GM12878 (cell line): ENCODE results near the gene NAA35. TPM values are rescaled to one million over a fixed set of nuclear protein-coding genes. Genes with fewer than 3 reads are reported as not detected.

Source experiments
- ATF3 ChIP-seq: IDR thresholded peaks from 2 replicates; pipeline ENCODE4 v1.6.1; 2011; ENCODE audit warnings: low read depth, mild to moderate bottlenecking, low read length, moderate library complexity, borderline replicate concordance; ENCODE audit errors: extremely low read depth
- CBFB ChIP-seq: IDR thresholded peaks from 2 replicates; pipeline ENCODE4 v1.6.1; 2016; ENCODE audit warnings: antibody characterized with exemption, low read depth
- ETV6 ChIP-seq, 2 experiments: fragments of 450-650 bp in 1 of 2; IDR thresholded peaks in 1 of 2; conservative IDR thresholded peaks in 1 of 2; 2 replicates each; pipeline ENCODE4 v1.6.1; 2014; ENCODE audit warnings: antibody characterized with exemption in 1 of 2, borderline replicate concordance in 1 of 2, low read depth in 1 of 2, mild to moderate bottlenecking in 1 of 2, moderate library complexity in 1 of 2
- GABPA ChIP-seq: IDR thresholded peaks from 2 replicates; pipeline ENCODE4 v1.6.1; 2014; ENCODE audit warnings: antibody characterized with exemption, low read depth, mild to moderate bottlenecking, inconsistent platforms
- HDAC6 ChIP-seq: fragments of 200-600 bp; sonication (generic); IDR thresholded peaks from one replicate; pipeline ENCODE4 v1.8.0; 2017; ENCODE audit warnings: antibody characterized with exemption; ENCODE audit not compliant: unreplicated experiment
- IRF4 ChIP-seq: IDR thresholded peaks from 2 replicates; pipeline ENCODE4 v1.6.1; 2011; ENCODE audit warnings: low read depth, low read length
- MEF2B ChIP-seq: fragments of 450-650 bp; IDR thresholded peaks from 2 replicates; pipeline ENCODE4 v1.6.1; 2018; ENCODE audit warnings: mild to moderate bottlenecking, moderate library complexity; ENCODE audit not compliant: partially characterized antibody, poor library complexity, severe bottlenecking
- NFYB ChIP-seq: IDR thresholded peaks from 2 replicates; pipeline ENCODE4 v1.6.1; 2011; ENCODE audit warnings: low read depth, mild to moderate bottlenecking, low read length, improper control_type of control experiment, moderate library complexity; ENCODE audit not compliant: insufficient read depth
- NKRF ChIP-seq: fragments of 450-650 bp; conservative IDR thresholded peaks from 2 replicates; pipeline ENCODE4 v1.6.1; 2017; ENCODE audit warnings: mild to moderate bottlenecking, moderate library complexity
- SIX5 ChIP-seq: IDR thresholded peaks from 2 replicates; pipeline ENCODE4 v1.6.1; 2011; ENCODE audit warnings: mild to moderate bottlenecking, low read depth, low read length, moderate library complexity; ENCODE audit not compliant: severe bottlenecking
- SPI1 ChIP-seq: IDR thresholded peaks from 2 replicates; pipeline ENCODE4 v1.6.1; 2011; ENCODE audit warnings: low read depth, mild to moderate bottlenecking, low read length, moderate library complexity, borderline replicate concordance; ENCODE audit not compliant: insufficient read depth
- STAT3 ChIP-seq: IDR thresholded peaks from 2 replicates; pipeline ENCODE4 v1.6.1; 2011; ENCODE audit warnings: low read depth, low read length, improper control_type of control experiment
- SUZ12 ChIP-seq: fragments of 200-600 bp; sonication (generic); IDR thresholded peaks from one replicate; pipeline ENCODE4 v1.6.1; 2018; ENCODE audit warnings: antibody characterized with exemption, mild to moderate bottlenecking; ENCODE audit not compliant: unreplicated experiment
- TARDBP ChIP-seq: IDR thresholded peaks from 2 replicates; pipeline ENCODE4 v1.6.1; 2016; ENCODE audit warnings: borderline replicate concordance
- YBX1 ChIP-seq: fragments of 450-650 bp; IDR thresholded peaks from 2 replicates; pipeline ENCODE4 v1.6.1; 2016; ENCODE audit warnings: antibody characterized with exemption
- ZBTB11 ChIP-seq: fragments of 450-650 bp; formaldehyde crosslinking; IDR thresholded peaks from 2 replicates; pipeline ENCODE4 v1.5.0; 2022; ENCODE audit warnings: mild to moderate bottlenecking, missing genetic modification characterization
- ZNF207 ChIP-seq: fragments of 450-650 bp; IDR thresholded peaks from 2 replicates; pipeline ENCODE4 v1.6.1; 2014; ENCODE audit warnings: antibody characterized with exemption, mild to moderate bottlenecking, borderline replicate concordance
- ZNF24 ChIP-seq: fragments of 450-650 bp; IDR thresholded peaks from 2 replicates; pipeline ENCODE4 v1.6.1; 2017; ENCODE audit warnings: antibody characterized with exemption, mild to moderate bottlenecking
- ZNF274 ChIP-seq: IDR thresholded peaks from one replicate; pipeline ENCODE4 v1.8.0; 2011; ENCODE audit not compliant: insufficient read length, insufficient read depth
- ZNF687 ChIP-seq: fragments of 450-650 bp; IDR thresholded peaks from 2 replicates; pipeline ENCODE4 v1.6.1; 2017; ENCODE audit warnings: mild to moderate bottlenecking, moderate library complexity
- polyA plus RNA-seq, 11 experiments: library from polyadenylated mRNA; depleted of rRNA in 4 of 11; unstranded in 6 of 11; stranded (reverse) in 5 of 11; fragments of >200 nt; fragmentation: Nextera tagmentation in 4 of 11; fragmentation: Illumina TruSeq in 1 of 11; extraction: Ambion mirVana in 4 of 11; extraction: Trizol in 1 of 11; gene quantifications; 1 replicate in 1 of 11; 2 replicates in 10 of 11; pipeline versions ENCODE4 v1.2.1 to v1.2.3, GENCODE V29; 2011 to 2016; ENCODE audit warnings: inconsistent platforms in 2 of 11, missing spikeins in 2 of 11, low read depth in 1 of 11
- total RNA-seq, 4 experiments: library from RNA; depleted of rRNA in 3 of 4; stranded (reverse); fragments of >200 nt in 3 of 4; fragmentation: Illumina TruSeq in 1 of 4; extraction: Trizol in 1 of 4; gene quantifications; 2 replicates each; pipeline versions ENCODE4 v1.2.1 to v1.2.3, GENCODE V29; 2013 to 2021

Gene NAA35
- total and polyA plus RNA-seq, 10 of the 15 experiments (the other 5 are each of a cell fraction or from before 2014, with no cell fraction given): 15.5 to 38.0 (median 26.9) TPM

- peak; percentile 24 for TF ChIP-seq ZNF207
- TF ChIP-seq SIX5: no peak
- no peak for TF ChIP-seq ATF3
- TF ChIP-seq GABPA: peak; percentile 77
- TF ChIP-seq NKRF: peak; percentile 96
- TF ChIP-seq ZNF274: no peak
- no peak for TF ChIP-seq SUZ12
- TF ChIP-seq CBFB: peak; percentile 98
- no peak for TF ChIP-seq ZBTB11 (CRISPR knock-in tag)
- no peak for TF ChIP-seq NFYB
- no peak for TF ChIP-seq ETV6 (conservative IDR thresholded peaks at IDR 0.05 in 1 of 2, IDR thresholded peaks at IDR 0.05 in 1 of 2; ENCODE audit: borderline replicate concordance in 1 of 2, low read depth in 1 of 2)
- TF ChIP-seq TARDBP: no peak
- no peak for TF ChIP-seq STAT3
- TF ChIP-seq YBX1: no peak
- TF ChIP-seq ZNF24: no peak
- TF ChIP-seq MEF2B: peak; percentile 68
- TF ChIP-seq ZNF687: peak; percentile 41; the same call in 1 of the 2 replicates
- TF ChIP-seq IRF4: no peak
- no peak for TF ChIP-seq HDAC6
- no peak for TF ChIP-seq SPI1
These were observed at the start of gene NAA35 (continued) for GRCh38 chr9:85940832-85941621.
